Mononuclear cell (primary cell): Measurements from ENCODE around the gene ISOC2. TPM values are rescaled to one million over a fixed set of nuclear protein-coding genes. Genes with fewer than 3 reads are reported as not detected.
"Not testable (repeated sequence)": the region's sequence is repeated elsewhere in the genome, so short reads cannot be mapped to it uniquely, and the experiment has no call there.

ENCODE experiments used
- H3K27me3 ChIP-seq: 2 replicates; pipeline ENCODE4 v1.6.0; 2011; ENCODE audit warnings: low read length, control low read depth; ENCODE audit not compliant: insufficient read depth
- H3K4me1 ChIP-seq: 2 replicates; pipeline ENCODE4 v1.5.1; 2011; ENCODE audit warnings: mild to moderate bottlenecking, low read length, control low read depth; ENCODE audit not compliant: insufficient read depth
- H3K4me3 ChIP-seq: 2 replicates; pipeline ENCODE4 v1.5.1; 2011; ENCODE audit warnings: mild to moderate bottlenecking, low read length, moderate library complexity
- H3K9me3 ChIP-seq: 2 replicates; pipeline ENCODE4 v1.5.1; 2011; ENCODE audit warnings: low read depth, mild to moderate bottlenecking, control low read depth, low read length
- total RNA-seq: library from RNA; depleted of rRNA; stranded (reverse); fragments of >200 nt; gene quantifications from one replicate; pipeline ENCODE4 v1.2.3, GENCODE V29; 2012

Gene ISOC2, protein sequence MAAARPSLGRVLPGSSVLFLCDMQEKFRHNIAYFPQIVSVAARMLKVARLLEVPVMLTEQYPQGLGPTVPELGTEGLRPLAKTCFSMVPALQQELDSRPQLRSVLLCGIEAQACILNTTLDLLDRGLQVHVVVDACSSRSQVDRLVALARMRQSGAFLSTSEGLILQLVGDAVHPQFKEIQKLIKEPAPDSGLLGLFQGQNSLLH
- total RNA-seq = 4.5 TPM

DNA sequence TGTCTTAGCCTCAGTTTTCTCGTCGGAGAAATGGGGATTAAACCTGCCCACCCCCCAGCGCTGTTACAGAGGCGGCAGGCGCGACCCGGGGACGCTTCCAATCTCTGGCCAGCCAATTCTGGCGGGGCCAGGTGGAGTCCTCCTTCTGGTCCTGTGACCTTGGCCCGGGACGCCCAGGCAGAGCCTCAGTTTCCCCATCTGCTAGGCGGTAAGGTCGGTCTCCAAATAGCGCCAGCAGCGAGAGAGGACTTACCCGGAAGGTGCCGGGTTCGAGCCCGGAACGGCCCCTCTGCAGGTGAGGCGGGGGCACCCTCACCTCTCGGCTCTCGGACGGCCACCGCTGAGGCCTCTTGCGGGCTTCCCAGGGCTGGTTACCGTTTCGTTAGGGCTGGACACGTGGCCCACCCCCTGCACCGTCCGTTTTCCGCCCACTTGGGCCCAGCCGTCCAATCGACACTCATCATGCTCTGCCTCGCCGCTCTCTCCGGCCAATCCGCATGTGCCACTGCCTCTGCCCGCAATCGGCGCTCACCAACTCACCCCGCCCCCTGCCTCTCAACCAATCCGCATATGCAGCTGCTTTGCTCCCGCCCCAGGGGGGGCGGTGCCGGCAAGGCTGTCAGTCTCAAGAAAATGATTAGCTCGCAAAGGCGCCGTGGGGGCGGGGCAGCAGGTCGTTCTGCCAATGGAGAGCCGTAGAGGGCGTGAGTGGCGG is at the start of gene ISOC2:
ISOC2 (minus strand) TSS at position 384 of the 715 bp plus-strand sequence. CDS start 5,156 bp downstream, outside the sequence.
- peak within 1 kb of the TSS; percentile 71 for H3K4me3 ChIP-seq
- H3K9me3 ChIP-seq = no peaks in the 10 kb centered on the region
- H3K4me1 ChIP-seq = peaks cover 19% of the 10 kb centered on the region
- H3K27me3 ChIP-seq = no peaks in the 10 kb centered on the region

DNA sequence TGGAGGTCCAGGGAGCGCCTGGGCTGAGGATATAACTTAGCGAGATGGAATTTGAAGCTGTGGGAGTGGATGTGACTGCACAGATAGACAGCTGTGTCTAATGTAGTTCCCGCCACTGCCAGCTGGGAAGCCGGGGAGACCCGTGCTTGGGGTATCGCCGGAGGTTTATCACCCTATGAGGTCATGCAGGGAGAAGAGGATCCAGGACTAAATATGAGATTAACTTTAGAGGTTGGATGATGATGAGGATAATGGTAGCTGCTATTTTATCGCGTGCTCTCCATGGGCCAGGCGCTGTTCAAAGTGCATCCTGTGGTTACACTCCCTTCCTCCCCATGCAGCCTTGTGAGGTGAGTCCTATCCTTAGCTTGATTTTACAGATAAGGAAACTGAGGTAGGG is 46.7 kb upstream of the ISOC2 start:
- Histone ChIP-seq H3K9me3 (no peaks in the 10 kb centered on the region), H3K27me3 (no peaks in the 10 kb centered on the region), H3K4me3 (no peak overlapping the region), H3K4me1 (peaks cover 6% of the 10 kb centered on the region)

DNA sequence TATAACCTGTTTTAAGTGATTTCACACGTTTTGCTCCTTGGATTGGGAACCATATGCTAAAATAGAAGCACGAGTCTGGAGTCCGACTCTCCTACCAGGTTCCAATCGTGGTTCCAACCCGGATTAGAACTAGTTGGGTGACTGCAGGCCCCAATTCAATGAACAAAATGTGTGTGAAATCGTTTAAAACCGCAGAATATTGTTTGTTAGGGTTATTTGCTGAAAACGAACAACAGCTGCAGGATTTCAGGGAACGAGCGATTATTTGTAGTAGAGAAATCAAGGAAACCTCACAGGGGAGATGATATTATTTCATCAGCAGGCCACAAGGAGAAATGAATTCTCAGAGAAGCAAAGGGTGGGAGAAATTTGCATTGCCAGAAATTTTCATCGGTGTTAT is 43.5 kb upstream of the ISOC2 start:
- H3K4me3 ChIP-seq = no peak overlapping the region
- H3K9me3 ChIP-seq = no peaks in the 10 kb centered on the region
- no peaks in the 10 kb centered on the region for H3K27me3 ChIP-seq
- H3K4me1 ChIP-seq = peaks cover 7% of the 10 kb centered on the region

DNA sequence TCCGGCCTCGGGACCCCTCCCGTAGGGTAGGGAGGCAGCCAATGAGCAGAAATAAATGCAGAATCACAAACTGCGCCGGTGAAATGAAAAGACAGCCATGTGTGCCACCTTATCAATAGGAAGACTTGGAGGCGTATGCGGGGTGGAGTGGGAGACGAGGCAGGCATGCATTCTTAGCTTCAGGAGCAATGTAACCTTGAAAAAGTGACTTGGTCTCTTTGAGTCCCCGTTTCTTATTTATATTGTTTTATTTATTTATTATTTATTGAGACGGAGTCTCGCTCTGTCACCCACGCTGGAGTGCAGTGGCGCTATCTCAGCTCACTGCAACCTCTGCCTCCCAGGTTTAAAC is 42.8 kb upstream of the ISOC2 start:
- Histone ChIP-seq H3K4me3 (peak overlapping the region; percentile 47), H3K9me3 (no peaks in the 10 kb centered on the region), H3K4me1 (peaks cover 7% of the 10 kb centered on the region), H3K27me3 (no peaks in the 10 kb centered on the region)

DNA sequence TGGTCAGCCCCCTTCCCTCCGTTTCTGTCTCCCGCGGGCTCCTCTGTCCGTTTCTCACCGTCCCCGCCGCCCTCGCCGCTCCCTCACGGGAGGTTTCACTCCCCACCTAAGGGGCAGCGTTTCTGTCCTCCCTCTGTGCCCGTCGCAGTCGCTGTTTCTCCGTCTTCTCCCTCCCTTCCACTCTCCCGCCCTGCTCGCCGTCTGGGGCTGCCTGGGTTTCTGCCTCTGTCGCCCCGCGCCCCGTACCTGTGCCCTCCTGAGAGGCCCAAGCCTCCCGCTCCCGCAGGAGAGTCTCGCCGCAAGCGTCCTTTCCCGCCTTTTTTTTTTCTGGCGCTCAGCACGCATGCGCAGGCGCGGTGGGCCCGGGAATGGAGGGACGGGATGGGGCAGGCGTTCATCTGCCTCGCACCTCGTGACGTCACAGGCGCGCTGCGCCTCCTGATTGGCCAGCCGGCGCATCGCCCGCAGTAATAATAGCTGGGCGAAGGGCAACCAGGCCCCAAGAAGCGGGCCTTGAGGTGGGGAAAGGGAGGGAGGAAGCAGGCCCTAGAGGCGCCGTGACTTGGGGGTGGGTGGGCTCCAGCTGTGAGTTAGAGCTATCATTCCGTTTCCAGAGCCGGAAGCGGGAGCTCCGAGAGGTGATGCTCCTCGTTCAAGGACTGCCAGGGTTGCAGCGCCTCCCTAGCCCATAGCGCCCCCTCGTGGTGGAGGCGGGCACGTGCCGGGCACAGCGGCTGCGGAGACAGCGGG is 42.2 kb upstream of the ISOC2 start:
- peak overlapping the region; percentile 47 for H3K4me3 ChIP-seq
- peaks cover 7% of the 10 kb centered on the region for H3K4me1 ChIP-seq
- H3K9me3 ChIP-seq = no peaks in the 10 kb centered on the region
- no peaks in the 10 kb centered on the region for H3K27me3 ChIP-seq

DNA sequence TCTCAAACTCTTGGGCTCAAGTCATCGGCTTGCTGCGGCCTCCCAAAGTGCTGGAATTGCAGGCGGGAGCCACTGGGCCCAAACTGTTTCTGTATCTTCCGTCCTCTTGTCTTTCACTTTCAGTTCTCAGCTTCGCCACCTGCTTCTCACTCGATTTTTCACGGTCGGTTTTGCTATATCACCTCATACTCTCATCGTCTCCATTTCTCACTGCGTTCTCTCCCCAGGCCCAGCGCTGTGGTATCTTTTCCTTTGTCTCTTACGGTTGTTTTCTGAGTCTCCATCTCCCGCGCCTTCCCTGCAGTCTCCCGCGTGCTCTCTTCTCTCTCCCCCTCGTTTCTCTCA is 41.7 kb upstream of the ISOC2 start:
- Histone ChIP-seq H3K4me1 (peaks cover 7% of the 10 kb centered on the region), H3K27me3 (no peaks in the 10 kb centered on the region), H3K4me3 (no peak overlapping the region), H3K9me3 (no peaks in the 10 kb centered on the region)

DNA sequence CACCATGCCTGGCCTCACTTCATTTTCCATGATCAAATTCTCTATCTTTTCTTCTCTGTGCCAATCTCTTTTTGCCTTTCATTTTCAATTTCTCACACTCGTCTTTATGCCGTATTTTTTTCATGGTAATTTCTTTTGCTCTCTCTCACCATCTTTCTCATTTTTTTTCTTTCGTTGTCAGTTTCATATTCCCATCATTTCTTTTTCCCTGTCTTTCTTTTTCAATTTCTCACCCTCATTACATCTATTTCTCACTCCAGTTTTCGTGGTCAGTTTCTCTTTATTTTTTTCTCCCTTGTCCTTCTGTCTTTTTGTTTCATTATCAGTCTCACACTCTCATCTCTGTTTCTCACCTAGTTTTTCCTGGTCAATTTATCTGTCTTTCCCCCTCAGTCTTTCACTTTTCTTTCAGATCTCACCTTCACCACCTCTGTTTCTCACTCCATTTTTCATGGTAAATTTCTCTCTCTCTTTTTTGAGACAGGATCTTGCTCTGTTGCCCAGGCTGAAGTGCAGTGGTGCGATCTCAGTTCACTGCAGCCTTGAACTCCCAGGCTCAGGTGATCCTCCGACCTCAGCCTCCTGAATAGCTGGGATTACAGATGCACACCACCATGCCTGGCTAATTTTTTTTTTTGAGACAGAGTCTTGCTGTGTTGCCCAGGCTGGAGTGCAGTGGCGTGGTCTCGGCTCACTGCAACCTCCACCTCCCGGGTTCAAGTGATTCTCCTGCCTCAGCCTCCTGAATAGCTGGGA is 40.9 kb upstream of the ISOC2 start:
- H3K9me3 ChIP-seq = no peaks in the 10 kb centered on the region
- peaks cover 7% of the 10 kb centered on the region for H3K4me1 ChIP-seq
- H3K27me3 ChIP-seq = no peaks in the 10 kb centered on the region
- no peak overlapping the region for H3K4me3 ChIP-seq

DNA sequence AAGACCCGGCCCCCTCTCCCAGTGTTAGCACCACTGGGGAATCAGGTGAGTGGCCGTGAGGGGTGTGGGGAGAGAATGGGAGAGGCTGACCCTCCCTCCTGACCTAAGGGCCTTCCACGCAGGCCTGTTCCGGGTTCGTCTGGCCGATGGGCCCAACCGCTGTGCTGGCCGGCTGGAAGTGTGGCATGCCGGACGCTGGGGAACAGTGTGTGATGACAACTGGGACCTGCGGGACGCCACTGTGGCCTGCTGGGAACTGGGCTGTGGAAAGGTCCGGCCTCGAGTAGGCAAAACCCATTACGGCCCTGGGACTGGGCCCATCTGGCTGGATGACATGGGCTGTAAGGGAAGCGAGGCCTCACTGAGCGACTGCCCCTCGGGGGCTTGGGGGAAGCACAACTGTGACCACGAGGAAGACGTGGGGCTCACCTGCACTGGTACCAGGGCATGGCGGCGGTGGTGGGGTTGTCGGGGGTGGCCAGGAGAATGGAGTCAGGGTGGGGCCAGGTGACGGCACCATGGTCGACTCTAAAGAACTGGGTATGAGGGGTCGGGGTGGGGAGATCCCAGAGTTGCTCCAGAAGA is 39.0 kb upstream of the ISOC2 start:
- H3K4me3 ChIP-seq = no peak overlapping the region
- H3K4me1 ChIP-seq = peaks cover 7% of the 10 kb centered on the region
- no peaks in the 10 kb centered on the region for H3K27me3 ChIP-seq
- H3K9me3 ChIP-seq = no peaks in the 10 kb centered on the region

DNA sequence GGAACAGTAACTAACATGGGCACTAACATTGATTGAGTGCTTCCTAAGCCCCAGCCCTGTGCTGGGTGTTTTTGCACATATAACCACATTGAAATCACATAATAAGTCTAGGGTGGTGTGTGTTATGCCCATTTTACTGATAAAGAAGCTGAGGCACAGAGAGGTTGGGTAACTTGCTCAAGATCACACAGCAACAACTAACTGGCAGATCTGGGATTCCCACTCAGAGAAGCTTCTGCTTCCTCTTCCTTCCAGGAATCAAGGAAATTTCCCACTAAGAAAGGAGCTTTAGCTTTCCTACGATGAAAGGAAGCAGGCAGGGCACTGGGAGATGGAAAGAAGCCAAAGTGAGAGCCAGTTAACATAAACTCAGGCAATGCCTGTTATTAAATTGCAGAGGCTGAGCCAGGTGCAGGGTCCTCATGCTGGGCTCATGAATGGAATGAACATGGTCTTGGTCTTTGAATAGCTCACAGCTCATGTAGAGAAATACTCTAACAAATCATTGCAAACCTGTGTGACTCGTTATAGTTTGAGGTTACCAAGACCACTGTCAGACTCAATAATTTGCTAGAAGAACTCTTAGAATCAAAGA is 36.9 kb upstream of the ISOC2 start:
- Histone ChIP-seq H3K4me3 (no peak overlapping the region), H3K27me3 (no peaks in the 10 kb centered on the region), H3K9me3 (no peaks in the 10 kb centered on the region), H3K4me1 (peaks cover 4% of the 10 kb centered on the region)

DNA sequence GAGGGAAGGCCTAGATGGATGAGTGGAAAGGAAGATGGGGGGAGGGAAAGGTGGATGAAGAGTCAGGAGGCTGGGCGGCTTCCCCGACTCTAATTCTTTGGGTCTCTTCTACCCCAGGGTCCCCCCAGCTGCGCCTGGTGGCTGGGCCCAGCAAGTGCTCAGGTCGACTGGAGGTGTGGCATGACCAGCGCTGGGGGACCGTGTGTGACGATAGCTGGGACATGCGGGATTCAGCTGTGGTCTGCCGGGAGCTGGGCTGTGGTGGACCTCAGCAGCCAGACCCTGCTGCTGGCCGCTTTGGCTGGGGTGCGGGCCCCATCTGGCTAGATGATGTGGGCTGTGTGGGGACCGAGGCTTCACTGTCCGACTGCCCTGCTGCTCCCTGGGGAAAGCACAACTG is 36.3 kb upstream of the ISOC2 start:
- Histone ChIP-seq H3K9me3 (no peaks in the 10 kb centered on the region), H3K27me3 (no peaks in the 10 kb centered on the region), H3K4me1 (no peaks in the 10 kb centered on the region), H3K4me3 (no peak overlapping the region)

DNA sequence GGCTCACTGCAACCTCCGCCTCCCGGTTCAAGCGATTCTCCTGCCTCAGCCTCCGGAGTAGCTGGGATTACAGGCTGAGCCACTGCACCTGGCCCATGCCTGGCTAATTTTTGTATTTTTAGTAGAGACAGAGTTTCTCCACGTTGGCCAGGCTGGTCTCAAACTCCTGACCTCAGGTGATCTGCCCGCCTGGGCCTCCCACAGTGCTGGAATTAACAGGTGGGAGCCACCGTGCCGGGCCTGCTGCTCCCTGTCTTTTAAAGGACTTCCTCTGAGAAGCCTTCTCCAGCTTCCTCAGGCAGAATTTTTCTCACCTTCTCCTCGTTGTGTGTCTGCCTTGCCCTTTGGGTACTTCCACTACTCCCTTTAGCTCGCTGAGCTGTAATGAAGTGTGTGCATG is 35.4 kb upstream of the ISOC2 start:
- H3K4me1 ChIP-seq, H3K27me3 ChIP-seq, H3K9me3 ChIP-seq, H3K4me3 ChIP-seq: not testable (repeated sequence)

DNA sequence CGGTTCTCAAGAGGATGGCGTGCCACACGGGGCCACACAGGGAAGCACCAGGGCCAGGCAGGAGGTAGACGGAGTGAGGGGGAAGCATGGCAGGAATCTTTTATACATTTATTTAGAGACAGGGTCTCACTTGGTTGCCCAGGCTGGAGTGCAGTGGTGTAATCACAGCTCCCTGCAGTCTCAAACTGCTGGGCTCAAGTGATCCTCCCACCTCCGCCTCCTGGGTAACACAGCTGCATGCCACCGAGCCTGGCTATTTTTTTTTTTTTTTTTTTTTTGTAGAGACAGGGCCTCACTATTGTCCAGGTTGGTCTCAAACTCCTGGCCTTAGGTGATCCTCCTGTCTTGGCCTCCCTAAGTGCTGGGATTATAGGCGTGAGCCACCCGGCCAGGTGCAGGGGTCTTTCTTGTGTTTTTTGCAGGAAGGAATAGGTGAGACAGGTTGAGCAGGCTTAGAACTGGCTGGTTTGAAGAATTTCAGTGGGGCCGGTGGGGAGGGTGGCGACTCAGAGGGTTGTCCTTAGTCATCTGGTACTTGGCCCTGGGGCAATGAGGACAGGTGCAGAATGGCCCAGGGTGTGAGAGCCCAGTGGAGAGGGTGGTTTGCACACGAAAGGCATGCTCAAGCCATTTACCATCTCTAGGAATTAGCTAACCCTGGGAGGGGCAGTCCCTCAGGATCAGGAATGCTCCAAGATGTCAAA is 34.4 kb upstream of the ISOC2 start:
- Histone ChIP-seq H3K4me3 (no peak overlapping the region), H3K9me3 (no peaks in the 10 kb centered on the region), H3K27me3 (no peaks in the 10 kb centered on the region), H3K4me1 (no peaks in the 10 kb centered on the region)

DNA sequence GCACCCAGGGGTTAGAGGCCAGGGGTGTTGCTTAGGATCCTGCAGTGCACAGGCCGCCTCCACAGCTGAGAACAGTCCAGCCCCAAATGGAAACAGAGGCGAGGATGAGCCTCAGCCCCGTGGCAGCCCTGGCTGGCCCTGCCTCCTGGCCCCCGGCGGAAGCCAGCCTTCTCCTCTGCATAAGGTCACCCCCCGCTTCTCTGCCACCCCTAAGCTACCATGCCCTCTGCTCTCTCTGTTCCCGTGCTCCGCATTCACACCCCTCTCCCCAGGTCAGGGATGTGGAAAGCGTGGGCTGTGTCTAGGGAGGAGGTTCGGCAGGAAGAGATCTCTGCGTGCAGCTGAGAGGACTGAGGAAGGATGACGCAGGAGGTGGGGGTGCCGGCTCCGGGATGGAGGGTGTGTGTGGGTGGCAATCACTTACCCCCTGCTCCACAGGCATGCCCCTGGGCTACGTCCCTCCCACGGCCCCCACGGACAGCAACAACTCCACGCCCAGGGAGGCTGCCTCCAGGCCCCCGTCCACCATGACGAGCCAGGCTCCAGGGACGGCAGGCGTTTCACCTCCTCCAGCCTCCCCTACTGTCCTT is 32.8 kb upstream of the ISOC2 start:
- no peak overlapping the region for H3K4me3 ChIP-seq
- no peaks in the 10 kb centered on the region for H3K4me1 ChIP-seq
- H3K9me3 ChIP-seq = no peaks in the 10 kb centered on the region
- H3K27me3 ChIP-seq = no peaks in the 10 kb centered on the region

DNA sequence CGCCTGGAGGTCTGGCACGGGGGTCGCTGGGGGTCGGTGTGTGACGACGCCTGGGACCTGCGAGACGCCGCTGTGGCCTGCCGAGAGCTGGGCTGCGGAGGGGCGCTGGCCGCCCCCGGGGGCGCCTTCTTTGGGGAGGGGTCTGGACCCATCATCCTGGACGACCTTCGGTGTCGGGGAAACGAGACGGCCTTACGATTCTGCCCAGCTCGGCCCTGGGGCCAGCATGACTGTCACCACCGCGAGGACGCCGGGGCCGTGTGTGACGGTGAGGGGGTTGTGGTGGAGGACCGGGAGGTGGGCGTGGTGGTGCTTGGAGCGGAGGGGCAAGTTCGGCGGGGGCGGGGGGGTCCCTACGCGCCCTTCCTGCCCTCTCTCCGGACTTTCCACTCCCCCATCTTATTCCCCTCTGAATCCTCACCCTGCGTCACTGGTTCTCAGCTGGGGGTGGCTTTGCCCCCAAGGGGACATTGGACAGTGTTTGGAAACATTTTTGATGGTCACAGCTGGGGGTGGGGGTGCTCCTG is 32.3 kb upstream of the ISOC2 start:
- Histone ChIP-seq H3K4me1 (no peaks in the 10 kb centered on the region), H3K9me3 (no peaks in the 10 kb centered on the region), H3K27me3 (no peaks in the 10 kb centered on the region), H3K4me3 (no peak overlapping the region)
